IMR-90 (cell line): ENCODE measurements around the gene MEIKIN. TPM values are rescaled to one million over a fixed set of nuclear protein-coding genes. Genes with fewer than 3 reads are reported as not detected.

Source experiments
- ATAC-seq: fragments of 200-7000 bp; cut with Tn5 transposase; 2 replicates; pipeline ENCODE4 v1.9.1; 2020; ENCODE audit warnings: low read depth, mild to moderate bottlenecking, moderate library complexity
- BruUV-seq: library from RNA; stranded (reverse); fragments of 400-500 nt; replicated peaks from 2 replicates; lab custom pipeline; 2021; lab: Mats Ljungman, UMichigan
- CTCF ChIA-PET: fragments of 300-600 bp; formaldehyde crosslinking; extraction: SDS; loops from one replicate; lab custom pipeline; 2021; ENCODE audit warnings: antibody characterized with exemption; lab: Yijun Ruan, JAX
- POLR2A ChIA-PET: fragments of 300-600 bp; sonication (Branson Sonifier 250); formaldehyde crosslinking; loops from one replicate; lab custom pipeline; 2022; ENCODE audit warnings: antibody characterized with exemption; ENCODE audit not compliant: unreplicated experiment; lab: Charles Lee
- DNase-seq: peaks from one replicate; pipeline ENCODE4 v3.0.0; 2013
- H2AFZ ChIP-seq: replicated peaks from 2 replicates; pipeline ENCODE3; 2013; ENCODE audit warnings: low read length, mild to moderate bottlenecking; ENCODE audit not compliant: poor library complexity
- H2AK5ac ChIP-seq: 2 replicates; pipeline ENCODE4 v1.6.1; 2013; ENCODE audit warnings: low read depth, low read length, inconsistent platforms
- H2AK9ac ChIP-seq: replicated peaks from 2 replicates; pipeline ENCODE3; 2013; ENCODE audit warnings: mild to moderate bottlenecking, low read depth, low read length, moderate library complexity; ENCODE audit not compliant: poor library complexity
- H2BK120ac ChIP-seq: 2 replicates; pipeline ENCODE4 v1.6.1; 2013; ENCODE audit warnings: low read depth, low read length, inconsistent platforms
- H2BK15ac ChIP-seq: 3 replicates; pipeline ENCODE4 v1.6.1; 2013; ENCODE audit warnings: low read depth, low read length, inconsistent platforms
- H2BK20ac ChIP-seq: 2 replicates; pipeline ENCODE4 v1.6.1; 2013; ENCODE audit warnings: low read depth, mild to moderate bottlenecking, inconsistent platforms, low read length, moderate library complexity
- H2BK5ac ChIP-seq: 2 replicates; pipeline ENCODE4 v1.6.1; 2013; ENCODE audit warnings: mild to moderate bottlenecking, low read depth, low read length, inconsistent platforms; ENCODE audit not compliant: poor library complexity, severe bottlenecking
- H3K14ac ChIP-seq: replicated peaks from 2 replicates; pipeline ENCODE4 v1.6.1; 2013; ENCODE audit warnings: low read depth, low read length, inconsistent platforms
- H3K18ac ChIP-seq: 2 replicates; pipeline ENCODE4 v1.6.1; 2013; ENCODE audit warnings: low read depth, low read length, control low read depth
- H3K23ac ChIP-seq: 2 replicates; pipeline ENCODE4 v1.6.1; 2013; ENCODE audit warnings: low read depth, low read length, inconsistent platforms
- H3K27ac ChIP-seq: 2 replicates; pipeline ENCODE4 v1.5.1; 2013; ENCODE audit warnings: mild to moderate bottlenecking, control low read depth, low read length; ENCODE audit not compliant: insufficient read depth
- H3K27me3 ChIP-seq: 2 replicates; pipeline ENCODE4 v1.6.1; 2013; ENCODE audit warnings: low read length; ENCODE audit not compliant: control insufficient read depth, insufficient read depth
- H3K36me3 ChIP-seq: 2 replicates; pipeline ENCODE4 v1.6.1; 2013; ENCODE audit warnings: low read length, mixed read lengths; ENCODE audit not compliant: control insufficient read depth, insufficient read depth
- H3K4ac ChIP-seq: 2 replicates; pipeline ENCODE4 v1.6.1; 2013; ENCODE audit warnings: low read depth, low read length, inconsistent platforms
- H3K4me1 ChIP-seq: 2 replicates; pipeline ENCODE4 v1.6.1; 2013; ENCODE audit warnings: low read length, mixed read lengths; ENCODE audit not compliant: control insufficient read depth, insufficient read depth
- H3K4me2 ChIP-seq: 2 replicates; pipeline ENCODE4 v1.6.1; 2013; ENCODE audit warnings: low read depth, mild to moderate bottlenecking, control low read depth, low read length, moderate library complexity
- H3K4me3 ChIP-seq: 2 replicates; pipeline ENCODE4 v1.5.1; 2013; ENCODE audit warnings: low read depth, mild to moderate bottlenecking, control low read depth, low read length, moderate library complexity; ENCODE audit not compliant: insufficient read depth
- H3K56ac ChIP-seq: 2 replicates; pipeline ENCODE4 v1.6.1; 2013; ENCODE audit warnings: low read length, inconsistent platforms; ENCODE audit not compliant: insufficient read depth; ENCODE audit errors: extremely low read depth
- H3K79me1 ChIP-seq, 2 experiments: 2 replicates each; pipeline ENCODE4 v1.6.1; 2013; ENCODE audit warnings: low read length in 2 of 2, inconsistent platforms in 1 of 2, low read depth in 1 of 2
- H3K9ac ChIP-seq: 2 replicates; pipeline ENCODE4 v1.6.1; 2013; ENCODE audit warnings: low read depth, low read length, control low read depth
- H3K9me1 ChIP-seq: 2 replicates; pipeline ENCODE4 v1.6.1; 2013; ENCODE audit warnings: low read length, inconsistent platforms; ENCODE audit not compliant: insufficient read depth
- H3K9me3 ChIP-seq: 2 replicates; pipeline ENCODE4 v1.6.1; 2013; ENCODE audit warnings: low read length; ENCODE audit not compliant: control insufficient read depth, insufficient read depth
- H4K20me1 ChIP-seq: 2 replicates; pipeline ENCODE4 v1.6.1; 2013; ENCODE audit warnings: low read length, inconsistent platforms; ENCODE audit not compliant: insufficient read depth
- H4K5ac ChIP-seq: 2 replicates; pipeline ENCODE4 v1.6.1; 2013; ENCODE audit warnings: mild to moderate bottlenecking, low read depth, low read length, control low read depth
- H4K8ac ChIP-seq, 2 experiments: 2 replicates each; pipeline ENCODE4 v1.6.1; 2013; ENCODE audit warnings: low read depth in 2 of 2, low read length in 2 of 2, control low read depth in 1 of 2, inconsistent platforms in 1 of 2
- H4K91ac ChIP-seq: 2 replicates; pipeline ENCODE4 v1.6.1; 2013; ENCODE audit warnings: low read depth, low read length, inconsistent platforms; ENCODE audit not compliant: insufficient read depth
- BHLHE40 ChIP-seq: fragments of 150-350 bp; IDR thresholded peaks from 2 replicates; pipeline ENCODE4 v1.6.1; 2016; ENCODE audit warnings: mild to moderate bottlenecking, low read depth, low read length
- CEBPB ChIP-seq: IDR thresholded peaks from 2 replicates; pipeline ENCODE4 v1.6.1; 2012; ENCODE audit warnings: low read depth, low read length, improper control_type of control experiment
- CHD1 ChIP-seq: IDR thresholded peaks from 2 replicates; pipeline ENCODE4 v1.6.1; 2012; ENCODE audit warnings: low read depth, low read length, improper control_type of control experiment
- CTCF ChIP-seq: conservative IDR thresholded peaks from 2 replicates; pipeline ENCODE4 v1.5.1; 2012; ENCODE audit warnings: mild to moderate bottlenecking, low read depth, low read length, improper control_type of control experiment
- ELK1 ChIP-seq: fragments of 150-350 bp; IDR thresholded peaks from 2 replicates; pipeline ENCODE4 v1.6.1; 2016; ENCODE audit warnings: low read depth, mild to moderate bottlenecking, low read length, moderate library complexity, borderline replicate concordance
- FOS ChIP-seq: fragments of 150-350 bp; IDR thresholded peaks from 2 replicates; pipeline ENCODE4 v1.6.1; 2016; ENCODE audit warnings: low read depth, low read length
- MAFK ChIP-seq: IDR thresholded peaks from 2 replicates; pipeline ENCODE4 v1.6.1; 2012; ENCODE audit warnings: low read depth, low read length, improper control_type of control experiment
- MAZ ChIP-seq: IDR thresholded peaks from 2 replicates; pipeline ENCODE4 v1.6.1; 2012; ENCODE audit warnings: low read depth, mild to moderate bottlenecking, low read length, improper control_type of control experiment, moderate library complexity, borderline replicate concordance
- MXI1 ChIP-seq: IDR thresholded peaks from 2 replicates; pipeline ENCODE4 v1.6.1; 2012; ENCODE audit warnings: low read depth, mild to moderate bottlenecking, low read length, moderate library complexity, borderline replicate concordance
- NFE2L2 ChIP-seq: fragments of 150-350 bp; IDR thresholded peaks from 2 replicates; pipeline ENCODE4 v1.6.1; 2016; ENCODE audit warnings: low read depth, mild to moderate bottlenecking, low read length
- POLR2A ChIP-seq: IDR thresholded peaks from 2 replicates; pipeline ENCODE4 v1.6.1; 2012; ENCODE audit warnings: mild to moderate bottlenecking, low read depth, low read length
- RAD21 ChIP-seq: IDR thresholded peaks from 2 replicates; pipeline ENCODE4 v1.6.1; 2012; ENCODE audit warnings: low read length, improper control_type of control experiment
- RCOR1 ChIP-seq: IDR thresholded peaks from 2 replicates; pipeline ENCODE4 v1.6.1; 2012; ENCODE audit warnings: mild to moderate bottlenecking, low read length, improper control_type of control experiment; ENCODE audit not compliant: insufficient replicate concordance
- RFX5 ChIP-seq: IDR thresholded peaks from 2 replicates; pipeline ENCODE4 v1.8.0; 2012; ENCODE audit warnings: low read depth, mild to moderate bottlenecking, low read length, moderate library complexity
- SMC3 ChIP-seq: fragments of 150-350 bp; IDR thresholded peaks from 2 replicates; pipeline ENCODE4 v1.6.1; 2016; ENCODE audit warnings: low read depth, mild to moderate bottlenecking, antibody characterized with exemption, low read length, moderate library complexity
- USF2 ChIP-seq: fragments of 150-350 bp; IDR thresholded peaks from 2 replicates; pipeline ENCODE4 v1.6.1; 2017; ENCODE audit warnings: mild to moderate bottlenecking, antibody characterized with exemption, low read length, low read depth
- WGBS, 2 experiments: methylation state at CpG; one replicate each; pipeline versions ENCODE4 v1.1.5 to v1.1.7; 2013; ENCODE audit warnings: missing lambda C conversion rate in 2 of 2; ENCODE audit not compliant: insufficient read length in 1 of 2; ENCODE audit errors: extremely low coverage in 2 of 2; 5-methylcytosine and 5-hydroxymethylcytosine counted together
- dilution Hi-C: fragments of 300-500 bp; cut with HindIII; formaldehyde crosslinking; loops from one replicate; pipeline ENCODE4 v1.14.3; 2018; ENCODE audit warnings: low sequenced_read_pairs; ENCODE audit not compliant: unreplicated experiment
- in situ Hi-C: fragments of 300-500 bp; cut with MboI; formaldehyde crosslinking; loops from 3 replicates; pipeline ENCODE4 v1.14.3; 2019; ENCODE audit warnings: low sequenced_read_pairs, inconsistent platforms, mixed read lengths
- intact Hi-C: fragments of 100-400 bp; cut with micrococcal nuclease; formaldehyde crosslinking; loops from 2 replicates; pipeline ENCODE4 v1.10.0; 2022
- polyA plus RNA-seq, 3 experiments: library from polyadenylated mRNA; depleted of rRNA; stranded (reverse); fragments of >200 nt; gene quantifications; 2 replicates each; pipeline ENCODE4 v1.2.3, GENCODE V29; 2012; ENCODE audit warnings: low replicate concordance in 1 of 3
- total RNA-seq: library from RNA; depleted of rRNA; stranded (reverse); fragments of >200 nt; gene quantifications from 2 replicates; pipeline ENCODE4 v1.2.3, GENCODE V29; 2012

The MEIKIN gene
- total and polyA plus RNA-seq, 2 of the 4 experiments (the other 2 are of a cell fraction): not detected

GRCh38 chr5:131877873-131878272, 67.6 kb downstream of the MEIKIN start:
- no peak overlapping the region for H4K91ac ChIP-seq
- H3K4me2 ChIP-seq: no peak overlapping the region
- H3K4me1 ChIP-seq: no peaks in the 10 kb centered on the region
- no peak overlapping the region for H3K18ac ChIP-seq
- no peak overlapping the region for H2AFZ ChIP-seq
- no peaks in the 10 kb centered on the region for H3K27me3 ChIP-seq
- no peak overlapping the region for H2BK20ac ChIP-seq
- H3K9me1 ChIP-seq: no peaks in the 10 kb centered on the region
- intact Hi-C loops (no loop called here), dilution Hi-C loops (no loop called here), in situ Hi-C loops (no loop called here)
- TF ChIP-seq CHD1 (no peak), ELK1 (no peak), POLR2A (no peak), CTCF (no peak), CEBPB (no peak), MXI1 (no peak), MAFK (no peak), NFE2L2 (no peak), RFX5 (no peak), RAD21 (no peak), BHLHE40 (no peak), SMC3 (no peak), RCOR1 (no peak), MAZ (no peak), USF2 (no peak), FOS (no peak)
- no TSS peak for BruUV-seq
- no peak overlapping the region for H2AK5ac ChIP-seq
- no peaks in the 10 kb centered on the region for H3K79me1 ChIP-seq
- no peaks in the 10 kb centered on the region for H3K9me3 ChIP-seq
- H3K27ac ChIP-seq: no peak overlapping the region
- no peak overlapping the region for H3K4me3 ChIP-seq
- H2BK120ac ChIP-seq: no peak overlapping the region
- H4K20me1 ChIP-seq: no peaks in the 10 kb centered on the region
- no peak overlapping the region for H3K23ac ChIP-seq
- ChIA-PET POLR2A (no interaction called here), CTCF (no interaction called here)
- ATAC-seq (no peak), DNase-seq (no peak)
- no peak overlapping the region for H3K56ac ChIP-seq
- no peak overlapping the region for H2BK5ac ChIP-seq
- no peaks in the 10 kb centered on the region for H3K36me3 ChIP-seq
- no peak overlapping the region for H3K9ac ChIP-seq
- H3K14ac ChIP-seq: no peak overlapping the region
- no peak overlapping the region for H4K8ac ChIP-seq
- no CpG with 5 or more reads among the region's 2 CpGs for WGBS, 2 experiments
- H2BK15ac ChIP-seq: no peak overlapping the region
- no peak overlapping the region for H4K5ac ChIP-seq
- H2AK9ac ChIP-seq: no peak overlapping the region
- H3K4ac ChIP-seq: no peak overlapping the region
